Tibial artery (tissue), 4 donors: ENCODE measurements around the gene ASZ1.
A peak's percentile ranks its signal among the peaks of the same experiment; 100 is the strongest.

ENCODE experiments used
- DNase-seq, 2 donors: peaks; one replicate each; pipeline ENCODE4 v3.0.0-alpha.2; 2019
- H3K27ac ChIP-seq, 2 donors: fragments of 200-600 bp; sonication (generic) in 1 of 2; 1 replicate in 1 of 2; 2 replicates in 1 of 2; pipeline ENCODE4 v1.5.1; 2018 to 2019; ENCODE audit warnings: mild to moderate bottlenecking in 1 of 2
- H3K27me3 ChIP-seq, 2 donors: fragments of 200-600 bp; sonication (generic) in 1 of 2; one replicate each; pipeline versions ENCODE4 v1.5.1 to v1.6.0; 2016 to 2019
- H3K36me3 ChIP-seq, 3 donors: fragments of 200-600 bp; sonication (generic) in 2 of 3; one replicate each; pipeline ENCODE4 v1.5.1; 2016 to 2019; ENCODE audit warnings: mild to moderate bottlenecking in 2 of 3
- H3K4me1 ChIP-seq, 4 donors: fragments of 200-600 bp; sonication (generic) in 2 of 4; 1 replicate in 3 of 4; 2 replicates in 1 of 4; pipeline ENCODE4 v1.5.1; 2016 to 2019
- H3K4me3 ChIP-seq, 2 donors: fragments of 200-600 bp; sonication (generic) in 1 of 2; 1 replicate in 1 of 2; 2 replicates in 1 of 2; pipeline ENCODE4 v1.5.1; 2018 to 2019; ENCODE audit warnings: mild to moderate bottlenecking in 2 of 2
- H3K9me3 ChIP-seq, 3 donors: fragments of 200-600 bp; sonication (generic) in 1 of 3; one replicate each; pipeline ENCODE4 v1.5.1; 2016 to 2019
- intact Hi-C: fragments of 100-400 bp; cut with DNase I; formaldehyde crosslinking; loops from one replicate; pipeline ENCODE4 v1.15.0; 2023; ENCODE audit warnings: low total_unique reads
- TF ChIP-seq, protein P1 (sequence below), 2 experiments: fragments of 200-600 bp in 1 of 2; fragments of 450-650 bp in 1 of 2; IDR thresholded peaks; one replicate each; pipeline ENCODE4 v1.5.1; 2017 to 2019; ENCODE audit warnings: antibody characterized with exemption in 2 of 2, mild to moderate bottlenecking in 1 of 2, moderate library complexity in 1 of 2

The ASZ1 gene

GRCh38 chr7:117386110-117386706 is 41.1 kb downstream of the ASZ1 start:
- no peaks in the 10 kb centered on the region for H3K27me3 ChIP-seq
- H3K36me3 ChIP-seq: no peaks in the 10 kb centered on the region
- no peak overlapping the region for H3K4me3 ChIP-seq
- TF ChIP-seq, protein P1, sequence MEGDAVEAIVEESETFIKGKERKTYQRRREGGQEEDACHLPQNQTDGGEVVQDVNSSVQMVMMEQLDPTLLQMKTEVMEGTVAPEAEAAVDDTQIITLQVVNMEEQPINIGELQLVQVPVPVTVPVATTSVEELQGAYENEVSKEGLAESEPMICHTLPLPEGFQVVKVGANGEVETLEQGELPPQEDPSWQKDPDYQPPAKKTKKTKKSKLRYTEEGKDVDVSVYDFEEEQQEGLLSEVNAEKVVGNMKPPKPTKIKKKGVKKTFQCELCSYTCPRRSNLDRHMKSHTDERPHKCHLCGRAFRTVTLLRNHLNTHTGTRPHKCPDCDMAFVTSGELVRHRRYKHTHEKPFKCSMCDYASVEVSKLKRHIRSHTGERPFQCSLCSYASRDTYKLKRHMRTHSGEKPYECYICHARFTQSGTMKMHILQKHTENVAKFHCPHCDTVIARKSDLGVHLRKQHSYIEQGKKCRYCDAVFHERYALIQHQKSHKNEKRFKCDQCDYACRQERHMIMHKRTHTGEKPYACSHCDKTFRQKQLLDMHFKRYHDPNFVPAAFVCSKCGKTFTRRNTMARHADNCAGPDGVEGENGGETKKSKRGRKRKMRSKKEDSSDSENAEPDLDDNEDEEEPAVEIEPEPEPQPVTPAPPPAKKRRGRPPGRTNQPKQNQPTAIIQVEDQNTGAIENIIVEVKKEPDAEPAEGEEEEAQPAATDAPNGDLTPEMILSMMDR (IDR thresholded peaks at IDR 0.05): no peak
- H3K4me1 ChIP-seq: no peaks in the 10 kb centered on the region
- H3K27ac ChIP-seq: no peak overlapping the region
- no peak for DNase-seq
- H3K9me3 ChIP-seq: peaks cover 0 to 4% (median 4%) of the 10 kb centered on the region in 3 donors
- intact Hi-C loops: no loop called here

DNA sequence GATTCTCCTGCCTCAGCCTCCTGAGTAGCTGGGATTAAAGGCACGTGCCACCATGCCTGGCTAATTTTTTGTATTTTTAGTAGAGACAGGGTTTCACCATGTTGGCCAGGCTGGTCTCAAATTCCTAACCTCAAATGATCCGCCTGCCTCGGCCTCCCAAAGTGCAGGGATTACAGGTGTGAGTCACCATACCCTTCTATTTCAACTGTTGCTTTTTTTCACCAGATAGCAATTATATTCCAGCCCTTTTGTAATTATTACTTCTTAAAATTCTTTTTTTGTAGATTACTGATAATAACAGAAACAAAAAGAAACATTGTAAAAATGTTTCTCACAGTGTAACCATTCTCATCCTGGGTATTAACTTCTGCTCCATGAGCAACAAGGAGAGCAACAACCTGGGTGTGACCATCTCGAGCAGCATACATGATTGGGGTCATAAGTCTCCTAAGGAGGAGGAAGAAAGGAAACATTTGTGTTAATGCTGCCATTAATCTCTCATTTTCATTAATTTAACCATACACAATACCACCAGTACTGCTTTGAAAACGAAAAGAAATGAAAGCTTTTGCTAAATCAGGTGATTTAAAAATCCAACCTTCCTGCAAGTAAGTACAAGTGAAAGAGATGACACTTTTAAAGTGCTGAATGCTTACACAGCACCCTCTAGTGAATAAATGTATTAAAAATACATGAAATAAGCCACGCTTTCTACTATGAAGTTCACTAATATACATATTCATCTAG is 41.8 kb downstream of the ASZ1 start:
- no peak overlapping the region for H3K27ac ChIP-seq
- H3K36me3 ChIP-seq: no peaks in the 10 kb centered on the region
- H3K27me3 ChIP-seq: no peaks in the 10 kb centered on the region
- peaks cover 0 to 4% (median 4%) of the 10 kb centered on the region in 3 donors for H3K9me3 ChIP-seq
- DNase-seq: no peak
- no peaks in the 10 kb centered on the region for H3K4me1 ChIP-seq
- intact Hi-C loops: no loop called here
- TF ChIP-seq, protein P1 (IDR thresholded peaks at IDR 0.05): peak; percentile 22 to 25
- no peak overlapping the region for H3K4me3 ChIP-seq

- Histone ChIP-seq H3K27ac (no peak overlapping the region), H3K9me3 (peaks cover 0 to 4% (median 4%) of the 10 kb centered on the region in 3 donors), H3K4me3 (no peak overlapping the region), H3K36me3 (no peaks in the 10 kb centered on the region), H3K27me3 (no peaks in the 10 kb centered on the region), H3K4me1 (no peaks in the 10 kb centered on the region)
- DNase-seq: no peak
- intact Hi-C loops: no loop called here
- TF ChIP-seq, protein P1 (IDR thresholded peaks at IDR 0.05): no peak
Observed at GRCh38 chr7:117384688-117385362, 42.5 kb downstream of the ASZ1 start.

GRCh38 chr7:117383483-117384189 is 43.7 kb downstream of the ASZ1 start:
- TF ChIP-seq, protein P1 (IDR thresholded peaks at IDR 0.05): no peak
- H3K9me3 ChIP-seq: peaks cover 0 to 4% (median 0%) of the 10 kb centered on the region in 3 donors
- no peaks in the 10 kb centered on the region for H3K4me1 ChIP-seq
- no peak overlapping the region for H3K27ac ChIP-seq
- H3K27me3 ChIP-seq: no peaks in the 10 kb centered on the region
- H3K4me3 ChIP-seq: no peak overlapping the region
- H3K36me3 ChIP-seq: no peaks in the 10 kb centered on the region
- no peak for DNase-seq
- intact Hi-C loops: no loop called here

- Histone ChIP-seq H3K9me3 (no peaks in the 10 kb centered on the region), H3K4me1 (no peaks in the 10 kb centered on the region), H3K27me3 (no peaks in the 10 kb centered on the region), H3K4me3 (no peak overlapping the region), H3K27ac (no peak overlapping the region), H3K36me3 (no peaks in the 10 kb centered on the region)
- intact Hi-C loops: no loop called here
- DNase-seq: no peak
- TF ChIP-seq, protein P1 (IDR thresholded peaks at IDR 0.05): no peak
Observed at GRCh38 chr7:117383046-117383445, 44.2 kb downstream of the ASZ1 start.
